Jurkat, Clone E6-1 (cell line): Measurements from ENCODE around the gene BTBD9.

Experiments
- DNase-seq: peaks from one replicate; pipeline ENCODE4 v3.0.0-alpha.2; 2011; ENCODE audit warnings: low read depth, low spot score
- H3K4me3 ChIP-seq: 2 replicates; pipeline ENCODE4 v1.5.1; 2011; ENCODE audit warnings: mild to moderate bottlenecking, low read length, control low read depth, moderate library complexity

BTBD9 gene

GRCh38 chr6:38610050-38610625 is 29.6 kb downstream of the BTBD9 start:
- no peak overlapping the region for H3K4me3 ChIP-seq
- no peak for DNase-seq

- no peak for DNase-seq
- H3K4me3 ChIP-seq: no peak overlapping the region
These were observed 35.0 kb downstream of the BTBD9 start for GRCh38 chr6:38604700-38605099.

- no peak for DNase-seq
These were observed 35.8 kb downstream of the BTBD9 start for GRCh38 chr6:38603966-38604365.

GRCh38 chr6:38603496-38603895 is 36.2 kb downstream of the BTBD9 start:
- H3K4me3 ChIP-seq: no peak overlapping the region
- DNase-seq: no peak

More at GRCh38 chr6:38603966-38604365, 35.8 kb downstream of the BTBD9 start:
- H3K4me3 ChIP-seq: no peak overlapping the region

- DNase-seq: no peak
- no peak overlapping the region for H3K4me3 ChIP-seq
These were observed 39.7 kb downstream of the BTBD9 start for GRCh38 chr6:38599966-38600550.

- H3K4me3 ChIP-seq: no peak overlapping the region
- DNase-seq: no peak
These were observed 40.5 kb downstream of the BTBD9 start for GRCh38 chr6:38599261-38599660.

GRCh38 chr6:38593998-38594665 is 45.6 kb downstream of the BTBD9 start:
- H3K4me3 ChIP-seq: no peak overlapping the region
- DNase-seq: no peak

- no peak for DNase-seq
- H3K4me3 ChIP-seq: no peak overlapping the region
These were observed 46.3 kb downstream of the BTBD9 start for GRCh38 chr6:38593409-38593808.

- no peak for DNase-seq
- no peak overlapping the region for H3K4me3 ChIP-seq
These were observed 48.3 kb downstream of the BTBD9 start for GRCh38 chr6:38591439-38591838.

- no peak for DNase-seq
These were observed 50.4 kb downstream of the BTBD9 start for GRCh38 chr6:38589367-38589720.

GRCh38 chr6:38588631-38589366 is 50.9 kb downstream of the BTBD9 start:
- no peak overlapping the region for H3K4me3 ChIP-seq
- DNase-seq: no peak

More at GRCh38 chr6:38589367-38589720, 50.4 kb downstream of the BTBD9 start:
- H3K4me3 ChIP-seq: no peak overlapping the region

- no peak for DNase-seq
These were observed 51.9 kb downstream of the BTBD9 start for GRCh38 chr6:38587766-38588362.

GRCh38 chr6:38586992-38587391 is 52.7 kb downstream of the BTBD9 start:
- no peak for DNase-seq

More at GRCh38 chr6:38587766-38588362, 51.9 kb downstream of the BTBD9 start:
- H3K4me3 ChIP-seq: no peak overlapping the region

GRCh38 chr6:38584731-38585130 is 55.0 kb downstream of the BTBD9 start:
- no peak for DNase-seq
- no peak overlapping the region for H3K4me3 ChIP-seq

More at GRCh38 chr6:38586992-38587391, 52.7 kb downstream of the BTBD9 start:
- no peak overlapping the region for H3K4me3 ChIP-seq

GRCh38 chr6:38583523-38583922 is 56.2 kb downstream of the BTBD9 start:
- no peak for DNase-seq
- H3K4me3 ChIP-seq: no peak overlapping the region

- DNase-seq: no peak
- H3K4me3 ChIP-seq: no peak overlapping the region
These were observed 59.7 kb downstream of the BTBD9 start for GRCh38 chr6:38580030-38580429.

- H3K4me3 ChIP-seq: no peak overlapping the region
- DNase-seq: no peak
These were observed 60.6 kb downstream of the BTBD9 start for GRCh38 chr6:38579010-38579628.

GRCh38 chr6:38578075-38578474 is 61.7 kb downstream of the BTBD9 start:
- no peak for DNase-seq
- no peak overlapping the region for H3K4me3 ChIP-seq

- H3K4me3 ChIP-seq: no peak overlapping the region
- no peak for DNase-seq
These were observed 62.2 kb downstream of the BTBD9 start for GRCh38 chr6:38577492-38577891.
